A549 (cell line): ENCODE measurements around the gene MAML3.

ENCODE experiments used
- CTCF ChIP-seq: fragments of >200 bp; sonication (Bioruptor Twin); formaldehyde crosslinking; IDR thresholded peaks from 3 replicates; pipeline ENCODE4 v1.5.1; 2016
- ESRRA ChIP-seq: fragments of 150-350 bp; IDR thresholded peaks from 2 replicates; pipeline ENCODE4 v1.6.1; 2014; ENCODE audit warnings: mild to moderate bottlenecking, low read length, borderline replicate concordance

GRCh38 chr4:139791681-139792080 is 362.3 kb downstream of the MAML3 start:
- TF ChIP-seq CTCF (no peak), ESRRA (no peak)
